ENCODE measurements around the gene PIGK.

The PIGK gene

GRCh38 chr1:77234096-77234495 lies 14.9 kb upstream of the PIGK start:
- TF ChIP-seq, protein P1, sequence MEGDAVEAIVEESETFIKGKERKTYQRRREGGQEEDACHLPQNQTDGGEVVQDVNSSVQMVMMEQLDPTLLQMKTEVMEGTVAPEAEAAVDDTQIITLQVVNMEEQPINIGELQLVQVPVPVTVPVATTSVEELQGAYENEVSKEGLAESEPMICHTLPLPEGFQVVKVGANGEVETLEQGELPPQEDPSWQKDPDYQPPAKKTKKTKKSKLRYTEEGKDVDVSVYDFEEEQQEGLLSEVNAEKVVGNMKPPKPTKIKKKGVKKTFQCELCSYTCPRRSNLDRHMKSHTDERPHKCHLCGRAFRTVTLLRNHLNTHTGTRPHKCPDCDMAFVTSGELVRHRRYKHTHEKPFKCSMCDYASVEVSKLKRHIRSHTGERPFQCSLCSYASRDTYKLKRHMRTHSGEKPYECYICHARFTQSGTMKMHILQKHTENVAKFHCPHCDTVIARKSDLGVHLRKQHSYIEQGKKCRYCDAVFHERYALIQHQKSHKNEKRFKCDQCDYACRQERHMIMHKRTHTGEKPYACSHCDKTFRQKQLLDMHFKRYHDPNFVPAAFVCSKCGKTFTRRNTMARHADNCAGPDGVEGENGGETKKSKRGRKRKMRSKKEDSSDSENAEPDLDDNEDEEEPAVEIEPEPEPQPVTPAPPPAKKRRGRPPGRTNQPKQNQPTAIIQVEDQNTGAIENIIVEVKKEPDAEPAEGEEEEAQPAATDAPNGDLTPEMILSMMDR (IDR thresholded peaks at IDR 0.05; ENCODE audit: low read depth, low read length, poor library complexity, severe bottlenecking), result no peak
- TF ChIP-seq EZH2phosphoT487 (IDR thresholded peaks at IDR 0.05; ENCODE audit: borderline replicate concordance, low read length), result no peak
- Histone ChIP-seq H3K4me3 (ENCODE audit: low read length) (no peak overlapping the region), H3K9me3 (ENCODE audit: control insufficient read depth, insufficient read depth, low read length) (no peaks in the 10 kb centered on the region), H3K36me3 (ENCODE audit: control insufficient read depth, low read length) (no peaks in the 10 kb centered on the region), H3K27me3 (ENCODE audit: control insufficient read depth, low read length) (0 out of 2 replicates have a peak, but pooled peaks cover 1% of the 10 kb centered on the region), H3K79me2 (ENCODE audit: control insufficient read depth, low read length) (no peaks in the 10 kb centered on the region), H3K4me2 (ENCODE audit: low read length) (no peak overlapping the region), H3K27ac (ENCODE audit: low read depth, low read length) (no peak overlapping the region), H3K4me1 (ENCODE audit: control insufficient read depth, low read length) (no peaks in the 10 kb centered on the region), H4K20me1 (ENCODE audit: control insufficient read depth, insufficient read depth, low read depth, low read length) (no peaks in the 10 kb centered on the region), H3K9me2 (replicated peaks; ENCODE audit: control insufficient read depth, low read length) (no peaks in the 10 kb centered on the region), H3F3A (ENCODE audit: control insufficient read depth, insufficient read depth) (no peaks in the 10 kb centered on the region)

DNA sequence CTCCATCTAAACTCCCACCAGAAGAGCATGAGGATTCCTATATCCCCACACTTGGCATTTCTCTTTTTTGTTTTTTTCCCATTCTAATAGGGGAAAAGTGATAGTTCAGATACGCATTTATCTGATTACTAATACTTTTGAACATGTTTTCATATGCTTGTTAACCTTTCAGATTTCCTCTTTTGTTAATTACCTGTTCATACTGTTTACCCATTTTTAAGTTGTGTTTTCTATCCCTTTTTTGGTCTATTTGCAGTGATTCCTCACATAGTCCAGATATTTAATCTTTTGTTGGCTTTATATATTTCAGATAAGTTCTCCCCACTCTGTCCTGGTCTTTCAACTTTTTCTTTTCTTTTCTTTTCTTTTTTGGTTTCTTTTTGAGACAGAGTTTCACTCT lies 13.6 kb upstream of the PIGK start:
- no peaks in the 10 kb centered on the region for H3K27me3 ChIP-seq (ENCODE audit: control insufficient read depth, low read length)
- no peaks in the 10 kb centered on the region for H3K4me1 ChIP-seq (ENCODE audit: control insufficient read depth, low read length)
- H3K9me2 ChIP-seq (replicated peaks; ENCODE audit: control insufficient read depth, low read length), result no peaks in the 10 kb centered on the region
- no peaks in the 10 kb centered on the region for H3K36me3 ChIP-seq (ENCODE audit: control insufficient read depth, low read length)
- no peak overlapping the region for H3K27ac ChIP-seq (ENCODE audit: low read depth, low read length)
- H4K20me1 ChIP-seq (ENCODE audit: control insufficient read depth, insufficient read depth, low read depth, low read length), result no peaks in the 10 kb centered on the region
- H3K9me3 ChIP-seq (ENCODE audit: control insufficient read depth, insufficient read depth, low read length), result no peaks in the 10 kb centered on the region
- no peak overlapping the region for H3K4me2 ChIP-seq (ENCODE audit: low read length)
- TF ChIP-seq, protein P1 (IDR thresholded peaks at IDR 0.05; ENCODE audit: low read depth, low read length, poor library complexity, severe bottlenecking), result no peak
- TF ChIP-seq EZH2phosphoT487 (IDR thresholded peaks at IDR 0.05; ENCODE audit: borderline replicate concordance, low read length), result no peak
- no peaks in the 10 kb centered on the region for H3F3A ChIP-seq (ENCODE audit: control insufficient read depth, insufficient read depth)
- H3K4me3 ChIP-seq (ENCODE audit: low read length), result no peak overlapping the region
- no peaks in the 10 kb centered on the region for H3K79me2 ChIP-seq (ENCODE audit: control insufficient read depth, low read length)

GRCh38 chr1:77230051-77230450 lies 10.8 kb upstream of the PIGK start:
- Histone ChIP-seq H3K27me3 (ENCODE audit: control insufficient read depth, low read length) (no peaks in the 10 kb centered on the region), H3K36me3 (ENCODE audit: control insufficient read depth, low read length) (no peaks in the 10 kb centered on the region), H4K20me1 (ENCODE audit: control insufficient read depth, insufficient read depth, low read depth, low read length) (no peaks in the 10 kb centered on the region), H3F3A (ENCODE audit: control insufficient read depth, insufficient read depth) (no peaks in the 10 kb centered on the region), H3K4me3 (ENCODE audit: low read length) (no peak overlapping the region), H3K9me2 (replicated peaks; ENCODE audit: control insufficient read depth, low read length) (no peaks in the 10 kb centered on the region), H3K4me2 (ENCODE audit: low read length) (no peak overlapping the region), H3K79me2 (ENCODE audit: control insufficient read depth, low read length) (no peaks in the 10 kb centered on the region), H3K4me1 (ENCODE audit: control insufficient read depth, low read length) (no peaks in the 10 kb centered on the region), H3K27ac (ENCODE audit: low read depth, low read length) (no peak overlapping the region), H3K9me3 (ENCODE audit: control insufficient read depth, insufficient read depth, low read length) (no peaks in the 10 kb centered on the region)
- TF ChIP-seq, protein P1 (IDR thresholded peaks at IDR 0.05; ENCODE audit: low read depth, low read length, poor library complexity, severe bottlenecking), result no peak
- TF ChIP-seq EZH2phosphoT487 (IDR thresholded peaks at IDR 0.05; ENCODE audit: borderline replicate concordance, low read length), result no peak

DNA sequence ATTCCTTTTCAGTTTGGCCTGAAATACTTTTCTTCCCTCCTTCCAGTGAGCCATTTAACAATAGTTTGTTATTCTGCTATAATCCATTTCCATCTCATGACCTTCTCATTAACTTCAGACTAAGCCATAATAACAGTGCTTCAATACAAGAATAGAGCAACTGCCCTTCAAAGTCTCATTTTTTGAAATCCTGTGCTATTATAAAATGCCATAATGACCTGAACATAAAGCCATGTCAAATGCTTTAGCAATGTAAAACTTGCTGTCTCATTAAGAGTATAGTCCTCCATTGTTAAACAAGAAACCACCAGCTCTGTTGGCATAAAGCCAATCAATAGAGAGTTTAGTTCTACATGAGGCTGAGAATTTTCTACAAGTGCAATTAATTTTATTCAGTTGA lies 9.6 kb upstream of the PIGK start:
- Histone ChIP-seq H3K79me2 (ENCODE audit: control insufficient read depth, low read length) (no peaks in the 10 kb centered on the region), H3K9me2 (replicated peaks; ENCODE audit: control insufficient read depth, low read length) (no peaks in the 10 kb centered on the region), H3K4me2 (ENCODE audit: low read length) (no peak overlapping the region), H3K9me3 (ENCODE audit: control insufficient read depth, insufficient read depth, low read length) (no peaks in the 10 kb centered on the region), H3K4me1 (ENCODE audit: control insufficient read depth, low read length) (no peaks in the 10 kb centered on the region), H3K4me3 (ENCODE audit: low read length) (no peak overlapping the region), H3K27me3 (ENCODE audit: control insufficient read depth, low read length) (no peaks in the 10 kb centered on the region), H3K27ac (ENCODE audit: low read depth, low read length) (no peak overlapping the region), H3K36me3 (ENCODE audit: control insufficient read depth, low read length) (no peaks in the 10 kb centered on the region), H3F3A (ENCODE audit: control insufficient read depth, insufficient read depth) (no peaks in the 10 kb centered on the region), H4K20me1 (ENCODE audit: control insufficient read depth, insufficient read depth, low read depth, low read length) (no peaks in the 10 kb centered on the region)
- TF ChIP-seq, protein P1 (IDR thresholded peaks at IDR 0.05; ENCODE audit: low read depth, low read length, poor library complexity, severe bottlenecking), result no peak
- no peak for TF ChIP-seq EZH2phosphoT487 (IDR thresholded peaks at IDR 0.05; ENCODE audit: borderline replicate concordance, low read length)
